ENCODE data around the gene DDI2.

DNA sequence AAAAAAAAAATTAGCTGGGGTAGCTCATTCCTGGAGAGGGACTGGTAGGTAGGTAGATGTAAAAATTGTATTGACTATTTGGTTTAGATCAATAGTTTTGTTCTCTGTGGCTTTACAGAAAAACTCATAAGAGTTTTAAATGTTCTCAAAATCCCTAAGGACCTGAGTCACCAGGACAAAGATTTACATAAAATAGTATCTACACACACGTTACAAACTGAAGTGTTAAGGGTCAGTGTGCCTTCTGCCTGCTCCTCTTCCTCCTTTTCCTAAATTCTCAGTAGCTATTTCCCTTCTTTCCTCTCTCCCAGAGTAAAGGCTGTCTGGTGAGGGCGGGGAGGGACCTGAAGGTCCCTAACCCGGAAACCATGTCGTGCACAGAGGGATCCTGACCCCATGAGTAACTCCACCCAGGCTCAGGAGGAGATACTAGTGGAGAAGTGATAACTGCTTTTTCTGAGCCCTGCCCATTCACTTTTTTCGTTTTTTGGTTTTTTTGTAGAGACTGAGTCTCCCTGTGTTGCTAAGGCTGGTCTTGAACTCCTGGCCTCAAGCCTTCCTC lies 74.9 kb downstream of the DDI2 start:
- TF ChIP-seq, protein P1, sequence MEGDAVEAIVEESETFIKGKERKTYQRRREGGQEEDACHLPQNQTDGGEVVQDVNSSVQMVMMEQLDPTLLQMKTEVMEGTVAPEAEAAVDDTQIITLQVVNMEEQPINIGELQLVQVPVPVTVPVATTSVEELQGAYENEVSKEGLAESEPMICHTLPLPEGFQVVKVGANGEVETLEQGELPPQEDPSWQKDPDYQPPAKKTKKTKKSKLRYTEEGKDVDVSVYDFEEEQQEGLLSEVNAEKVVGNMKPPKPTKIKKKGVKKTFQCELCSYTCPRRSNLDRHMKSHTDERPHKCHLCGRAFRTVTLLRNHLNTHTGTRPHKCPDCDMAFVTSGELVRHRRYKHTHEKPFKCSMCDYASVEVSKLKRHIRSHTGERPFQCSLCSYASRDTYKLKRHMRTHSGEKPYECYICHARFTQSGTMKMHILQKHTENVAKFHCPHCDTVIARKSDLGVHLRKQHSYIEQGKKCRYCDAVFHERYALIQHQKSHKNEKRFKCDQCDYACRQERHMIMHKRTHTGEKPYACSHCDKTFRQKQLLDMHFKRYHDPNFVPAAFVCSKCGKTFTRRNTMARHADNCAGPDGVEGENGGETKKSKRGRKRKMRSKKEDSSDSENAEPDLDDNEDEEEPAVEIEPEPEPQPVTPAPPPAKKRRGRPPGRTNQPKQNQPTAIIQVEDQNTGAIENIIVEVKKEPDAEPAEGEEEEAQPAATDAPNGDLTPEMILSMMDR (IDR thresholded peaks at IDR 0.05; ENCODE audit: low read depth, low read length): no peak
- no peak for TF ChIP-seq POLR2A (IDR thresholded peaks at IDR 0.05; ENCODE audit: extremely low read depth, insufficient read length)
- TF ChIP-seq, protein P2, sequence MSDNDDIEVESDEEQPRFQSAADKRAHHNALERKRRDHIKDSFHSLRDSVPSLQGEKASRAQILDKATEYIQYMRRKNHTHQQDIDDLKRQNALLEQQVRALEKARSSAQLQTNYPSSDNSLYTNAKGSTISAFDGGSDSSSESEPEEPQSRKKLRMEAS (IDR thresholded peaks at IDR 0.05; ENCODE audit: low read depth, low read length): no peak
